IMR-90 (cell line): ENCODE measurements around the gene ME1. TPM values are rescaled to one million over a fixed set of nuclear protein-coding genes. Genes with fewer than 3 reads are reported as not detected.

Experiments
- ATAC-seq: fragments of 200-7000 bp; cut with Tn5 transposase; 2 replicates; pipeline ENCODE4 v1.9.1; 2020; ENCODE audit warnings: low read depth, mild to moderate bottlenecking, moderate library complexity
- BruUV-seq: library from RNA; stranded (reverse); fragments of 400-500 nt; replicated peaks from 2 replicates; lab custom pipeline; 2021; lab: Mats Ljungman, UMichigan
- CTCF ChIA-PET: fragments of 300-600 bp; formaldehyde crosslinking; extraction: SDS; loops from one replicate; lab custom pipeline; 2021; ENCODE audit warnings: antibody characterized with exemption; lab: Yijun Ruan, JAX
- POLR2A ChIA-PET: fragments of 300-600 bp; sonication (Branson Sonifier 250); formaldehyde crosslinking; loops from one replicate; lab custom pipeline; 2022; ENCODE audit warnings: antibody characterized with exemption; ENCODE audit not compliant: unreplicated experiment; lab: Charles Lee
- DNase-seq: peaks from one replicate; pipeline ENCODE4 v3.0.0; 2013
- H2AFZ ChIP-seq: replicated peaks from 2 replicates; pipeline ENCODE3; 2013; ENCODE audit warnings: low read length, mild to moderate bottlenecking; ENCODE audit not compliant: poor library complexity
- H2AK5ac ChIP-seq: 2 replicates; pipeline ENCODE4 v1.6.1; 2013; ENCODE audit warnings: low read depth, low read length, inconsistent platforms
- H2AK9ac ChIP-seq: replicated peaks from 2 replicates; pipeline ENCODE3; 2013; ENCODE audit warnings: mild to moderate bottlenecking, low read depth, low read length, moderate library complexity; ENCODE audit not compliant: poor library complexity
- H2BK120ac ChIP-seq: 2 replicates; pipeline ENCODE4 v1.6.1; 2013; ENCODE audit warnings: low read depth, low read length, inconsistent platforms
- H2BK15ac ChIP-seq: 3 replicates; pipeline ENCODE4 v1.6.1; 2013; ENCODE audit warnings: low read depth, low read length, inconsistent platforms
- H2BK20ac ChIP-seq: 2 replicates; pipeline ENCODE4 v1.6.1; 2013; ENCODE audit warnings: low read depth, mild to moderate bottlenecking, inconsistent platforms, low read length, moderate library complexity
- H2BK5ac ChIP-seq: 2 replicates; pipeline ENCODE4 v1.6.1; 2013; ENCODE audit warnings: mild to moderate bottlenecking, low read depth, low read length, inconsistent platforms; ENCODE audit not compliant: poor library complexity, severe bottlenecking
- H3K14ac ChIP-seq: replicated peaks from 2 replicates; pipeline ENCODE4 v1.6.1; 2013; ENCODE audit warnings: low read depth, low read length, inconsistent platforms
- H3K18ac ChIP-seq: 2 replicates; pipeline ENCODE4 v1.6.1; 2013; ENCODE audit warnings: low read depth, low read length, control low read depth
- H3K23ac ChIP-seq: 2 replicates; pipeline ENCODE4 v1.6.1; 2013; ENCODE audit warnings: low read depth, low read length, inconsistent platforms
- H3K27ac ChIP-seq: 2 replicates; pipeline ENCODE4 v1.5.1; 2013; ENCODE audit warnings: mild to moderate bottlenecking, control low read depth, low read length; ENCODE audit not compliant: insufficient read depth
- H3K27me3 ChIP-seq: 2 replicates; pipeline ENCODE4 v1.6.1; 2013; ENCODE audit warnings: low read length; ENCODE audit not compliant: control insufficient read depth, insufficient read depth
- H3K36me3 ChIP-seq: 2 replicates; pipeline ENCODE4 v1.6.1; 2013; ENCODE audit warnings: low read length, mixed read lengths; ENCODE audit not compliant: control insufficient read depth, insufficient read depth
- H3K4ac ChIP-seq: 2 replicates; pipeline ENCODE4 v1.6.1; 2013; ENCODE audit warnings: low read depth, low read length, inconsistent platforms
- H3K4me1 ChIP-seq: 2 replicates; pipeline ENCODE4 v1.6.1; 2013; ENCODE audit warnings: low read length, mixed read lengths; ENCODE audit not compliant: control insufficient read depth, insufficient read depth
- H3K4me2 ChIP-seq: 2 replicates; pipeline ENCODE4 v1.6.1; 2013; ENCODE audit warnings: low read depth, mild to moderate bottlenecking, control low read depth, low read length, moderate library complexity
- H3K4me3 ChIP-seq: 2 replicates; pipeline ENCODE4 v1.5.1; 2013; ENCODE audit warnings: low read depth, mild to moderate bottlenecking, control low read depth, low read length, moderate library complexity; ENCODE audit not compliant: insufficient read depth
- H3K56ac ChIP-seq: 2 replicates; pipeline ENCODE4 v1.6.1; 2013; ENCODE audit warnings: low read length, inconsistent platforms; ENCODE audit not compliant: insufficient read depth; ENCODE audit errors: extremely low read depth
- H3K79me1 ChIP-seq, 2 experiments: 2 replicates each; pipeline ENCODE4 v1.6.1; 2013; ENCODE audit warnings: low read length in 2 of 2, inconsistent platforms in 1 of 2, low read depth in 1 of 2
- H3K9ac ChIP-seq: 2 replicates; pipeline ENCODE4 v1.6.1; 2013; ENCODE audit warnings: low read depth, low read length, control low read depth
- H3K9me1 ChIP-seq: 2 replicates; pipeline ENCODE4 v1.6.1; 2013; ENCODE audit warnings: low read length, inconsistent platforms; ENCODE audit not compliant: insufficient read depth
- H3K9me3 ChIP-seq: 2 replicates; pipeline ENCODE4 v1.6.1; 2013; ENCODE audit warnings: low read length; ENCODE audit not compliant: control insufficient read depth, insufficient read depth
- H4K20me1 ChIP-seq: 2 replicates; pipeline ENCODE4 v1.6.1; 2013; ENCODE audit warnings: low read length, inconsistent platforms; ENCODE audit not compliant: insufficient read depth
- H4K5ac ChIP-seq: 2 replicates; pipeline ENCODE4 v1.6.1; 2013; ENCODE audit warnings: mild to moderate bottlenecking, low read depth, low read length, control low read depth
- H4K8ac ChIP-seq, 2 experiments: 2 replicates each; pipeline ENCODE4 v1.6.1; 2013; ENCODE audit warnings: low read depth in 2 of 2, low read length in 2 of 2, control low read depth in 1 of 2, inconsistent platforms in 1 of 2
- H4K91ac ChIP-seq: 2 replicates; pipeline ENCODE4 v1.6.1; 2013; ENCODE audit warnings: low read depth, low read length, inconsistent platforms; ENCODE audit not compliant: insufficient read depth
- CEBPB ChIP-seq: IDR thresholded peaks from 2 replicates; pipeline ENCODE4 v1.6.1; 2012; ENCODE audit warnings: low read depth, low read length, improper control_type of control experiment
- CHD1 ChIP-seq: IDR thresholded peaks from 2 replicates; pipeline ENCODE4 v1.6.1; 2012; ENCODE audit warnings: low read depth, low read length, improper control_type of control experiment
- CTCF ChIP-seq: conservative IDR thresholded peaks from 2 replicates; pipeline ENCODE4 v1.5.1; 2012; ENCODE audit warnings: mild to moderate bottlenecking, low read depth, low read length, improper control_type of control experiment
- ELK1 ChIP-seq: fragments of 150-350 bp; IDR thresholded peaks from 2 replicates; pipeline ENCODE4 v1.6.1; 2016; ENCODE audit warnings: low read depth, mild to moderate bottlenecking, low read length, moderate library complexity, borderline replicate concordance
- MAZ ChIP-seq: IDR thresholded peaks from 2 replicates; pipeline ENCODE4 v1.6.1; 2012; ENCODE audit warnings: low read depth, mild to moderate bottlenecking, low read length, improper control_type of control experiment, moderate library complexity, borderline replicate concordance
- RCOR1 ChIP-seq: IDR thresholded peaks from 2 replicates; pipeline ENCODE4 v1.6.1; 2012; ENCODE audit warnings: mild to moderate bottlenecking, low read length, improper control_type of control experiment; ENCODE audit not compliant: insufficient replicate concordance
- RFX5 ChIP-seq: IDR thresholded peaks from 2 replicates; pipeline ENCODE4 v1.8.0; 2012; ENCODE audit warnings: low read depth, mild to moderate bottlenecking, low read length, moderate library complexity
- SMC3 ChIP-seq: fragments of 150-350 bp; IDR thresholded peaks from 2 replicates; pipeline ENCODE4 v1.6.1; 2016; ENCODE audit warnings: low read depth, mild to moderate bottlenecking, antibody characterized with exemption, low read length, moderate library complexity
- WGBS, 2 experiments: methylation state at CpG; one replicate each; pipeline versions ENCODE4 v1.1.5 to v1.1.7; 2013; ENCODE audit warnings: missing lambda C conversion rate in 2 of 2; ENCODE audit not compliant: insufficient read length in 1 of 2; ENCODE audit errors: extremely low coverage in 2 of 2; 5-methylcytosine and 5-hydroxymethylcytosine counted together
- dilution Hi-C: fragments of 300-500 bp; cut with HindIII; formaldehyde crosslinking; loops from one replicate; pipeline ENCODE4 v1.14.3; 2018; ENCODE audit warnings: low sequenced_read_pairs; ENCODE audit not compliant: unreplicated experiment
- in situ Hi-C: fragments of 300-500 bp; cut with MboI; formaldehyde crosslinking; loops from 3 replicates; pipeline ENCODE4 v1.14.3; 2019; ENCODE audit warnings: low sequenced_read_pairs, inconsistent platforms, mixed read lengths
- intact Hi-C: fragments of 100-400 bp; cut with micrococcal nuclease; formaldehyde crosslinking; loops from 2 replicates; pipeline ENCODE4 v1.10.0; 2022
- polyA plus RNA-seq, 3 experiments: library from polyadenylated mRNA; depleted of rRNA; stranded (reverse); fragments of >200 nt; gene quantifications; 2 replicates each; pipeline ENCODE4 v1.2.3, GENCODE V29; 2012; ENCODE audit warnings: low replicate concordance in 1 of 3
- total RNA-seq: library from RNA; depleted of rRNA; stranded (reverse); fragments of >200 nt; gene quantifications from 2 replicates; pipeline ENCODE4 v1.2.3, GENCODE V29; 2012

Gene ME1
- total and polyA plus RNA-seq, 2 of the 4 experiments (the other 2 are of a cell fraction): 21.5 to 24.4 TPM

GRCh38 chr6:83369692-83370091 lies 61.2 kb downstream of the ME1 start:
- Histone ChIP-seq H3K9ac (no peak overlapping the region), H3K4me3 (no peak overlapping the region), H3K4me2 (no peak overlapping the region), H3K14ac (no peak overlapping the region), H4K8ac (no peak overlapping the region), H3K79me1 (peaks cover 0 to 11% of the 10 kb centered on the region in 2 experiments; a peak in 2 of 4 replicates), H3K56ac (no peak overlapping the region), H4K5ac (no peak overlapping the region), H2BK15ac (no peak overlapping the region), H2AFZ (no peak overlapping the region), H2BK120ac (no peak overlapping the region), H4K91ac (no peak overlapping the region), H3K9me3 (no peaks in the 10 kb centered on the region), H3K27me3 (no peaks in the 10 kb centered on the region), H2AK9ac (no peak overlapping the region), H2BK20ac (no peak overlapping the region), H3K4ac (no peak overlapping the region), H4K20me1 (no peaks in the 10 kb centered on the region), H3K9me1 (no peaks in the 10 kb centered on the region), H3K4me1 (peaks cover 2% of the 10 kb centered on the region; the same call in 1 of the 2 replicates), H3K18ac (no peak overlapping the region), H2BK5ac (no peak overlapping the region), H2AK5ac (no peak overlapping the region), H3K23ac (no peak overlapping the region), H3K36me3 (no peaks in the 10 kb centered on the region), H3K27ac (no peak overlapping the region)
- intact Hi-C loops: no loop called here
- no TSS peak for BruUV-seq
- in situ Hi-C loops: no loop called here
- POLR2A ChIA-PET: no interaction called here
- ATAC-seq (no peak), DNase-seq (no peak)
- no CpG with 5 or more reads among the region's 3 CpGs for WGBS, 2 experiments
- dilution Hi-C loops: no loop called here
- CTCF ChIA-PET: interaction anchor here (0.6 kb wide), 1 partner anchor 147 kb away, joined by 3 read pairs; no protein-coding TSS in a partner anchor
- TF ChIP-seq MAZ: no peak
- no peak for TF ChIP-seq CTCF
- no peak for TF ChIP-seq CEBPB
- no peak for TF ChIP-seq RCOR1
- no peak for TF ChIP-seq RFX5
- TF ChIP-seq CHD1: no peak
- no peak for TF ChIP-seq ELK1
- no peak for TF ChIP-seq SMC3
